Immature natural killer cell (primary cell): ENCODE data around the gene CTIF. TPM values are rescaled to one million over a fixed set of nuclear protein-coding genes. Genes with fewer than 3 reads are reported as not detected.
"Not testable (repeated sequence)": the region's sequence is repeated elsewhere in the genome, so short reads cannot be mapped to it uniquely, and the experiment has no call there.

Experiments
- DNase-seq, 3 donors: peaks; one replicate each; pipeline ENCODE4 v3.0.0; 2022; ENCODE audit warnings: mixed read lengths in 1 of 3
- H3K27ac Mint-ChIP-seq, 6 donors: one replicate each; pipeline ENCODE4 v1.8.0; 2020; ENCODE audit warnings: mixed read lengths in 6 of 6, mild to moderate bottlenecking in 5 of 6, inconsistent platforms in 4 of 6, moderate library complexity in 3 of 6
- H3K27me3 Mint-ChIP-seq, 3 donors: one replicate each; pipeline ENCODE4 v1.8.0; 2020 to 2021; ENCODE audit warnings: low read depth in 3 of 3, mild to moderate bottlenecking in 3 of 3, mixed read lengths in 3 of 3, moderate library complexity in 3 of 3, inconsistent platforms in 1 of 3
- H3K36me3 Mint-ChIP-seq, 3 donors: one replicate each; pipeline ENCODE4 v1.8.0; 2020; ENCODE audit warnings: mixed read lengths in 3 of 3, inconsistent platforms in 2 of 3, mild to moderate bottlenecking in 2 of 3
- H3K4me1 Mint-ChIP-seq, 2 donors: one replicate each; pipeline ENCODE4 v1.8.0; 2020; ENCODE audit warnings: inconsistent platforms in 2 of 2, mild to moderate bottlenecking in 2 of 2, mixed read lengths in 2 of 2, moderate library complexity in 1 of 2
- H3K4me3 Mint-ChIP-seq, 5 donors: one replicate each; pipeline ENCODE4 v1.8.0; 2020; ENCODE audit warnings: mild to moderate bottlenecking in 5 of 5, mixed read lengths in 5 of 5, inconsistent platforms in 3 of 5, moderate library complexity in 3 of 5
- H3K9me3 Mint-ChIP-seq, 6 donors: one replicate each; pipeline ENCODE4 v1.8.0; 2020; ENCODE audit warnings: mild to moderate bottlenecking in 6 of 6, mixed read lengths in 6 of 6, inconsistent platforms in 4 of 6, moderate library complexity in 3 of 6
- polyA plus RNA-seq, 3 donors: library from polyadenylated mRNA; unstranded; fragments of 300-500 nt; fragmentation: Illumina TruSeq; gene quantifications; one replicate each; pipeline ENCODE4 v1.2.3, GENCODE V29; 2021

The CTIF gene
- polyA plus RNA-seq, 3 donors from 2014 or later: 0.28 to 1.2 TPM; not detected in 1

- Mint-ChIP-seq H3K9me3 (no peaks in the 10 kb centered on the region), H3K4me3 (no peak overlapping the region), H3K27ac (no peak overlapping the region), H3K4me1 (peaks cover 3 to 6% of the 10 kb centered on the region in 2 donors), H3K36me3 (no peaks in the 10 kb centered on the region), H3K27me3 (peaks cover 0 to 1% (median 0%) of the 10 kb centered on the region in 3 donors)
- no peak for DNase-seq
Observed at GRCh38 chr18:48705043-48705442, 166.2 kb downstream of the CTIF start.

DNA sequence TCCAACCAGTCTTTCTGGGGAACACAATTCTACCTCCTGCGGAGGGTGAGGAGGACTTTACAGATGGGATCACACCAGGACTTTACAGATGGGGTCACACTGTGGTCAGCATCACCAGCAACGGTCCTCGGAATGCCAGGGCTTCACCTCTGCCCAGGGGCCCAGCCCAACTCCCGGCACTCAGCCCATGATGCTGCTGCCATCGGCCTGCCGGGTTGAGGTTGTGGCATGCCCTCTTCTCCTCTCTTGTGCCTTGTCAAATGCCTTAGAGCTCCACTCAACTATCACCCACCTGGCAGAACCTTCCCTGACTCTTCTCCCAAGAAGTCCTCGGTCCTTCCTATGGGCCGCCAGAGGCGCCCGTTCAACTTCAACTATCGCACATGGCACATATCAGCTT is 166.7 kb downstream of the CTIF start:
- no peak overlapping the region for H3K27ac Mint-ChIP-seq
- H3K4me3 Mint-ChIP-seq: no peak overlapping the region
- H3K4me1 Mint-ChIP-seq: peaks cover 3 to 6% of the 10 kb centered on the region in 2 donors
- H3K36me3 Mint-ChIP-seq: no peaks in the 10 kb centered on the region
- peaks cover 0 to 1% (median 0%) of the 10 kb centered on the region in 3 donors for H3K27me3 Mint-ChIP-seq
- no peaks in the 10 kb centered on the region for H3K9me3 Mint-ChIP-seq
- DNase-seq: no peak

DNA sequence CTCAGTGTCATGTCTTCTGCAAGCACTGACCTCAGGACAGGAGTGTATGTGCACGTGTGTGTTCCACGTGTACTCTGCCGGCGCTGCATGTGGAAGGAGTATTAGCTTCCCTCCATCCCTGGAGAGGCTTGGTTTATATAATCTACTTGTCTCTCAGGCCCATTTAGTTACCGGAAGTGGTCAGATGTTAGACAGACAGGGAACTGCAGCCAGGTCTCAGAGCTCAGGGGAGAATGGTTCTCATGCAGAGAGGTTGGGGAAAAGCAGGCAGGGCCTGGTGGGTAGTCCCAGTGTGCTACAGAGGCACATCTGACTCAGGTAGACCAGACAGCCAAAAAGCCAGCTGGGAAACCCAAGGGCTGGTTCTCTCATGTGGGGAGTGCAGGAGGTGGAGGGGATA is 167.9 kb downstream of the CTIF start:
- H3K4me3 Mint-ChIP-seq: no peak overlapping the region
- no peak overlapping the region for H3K27ac Mint-ChIP-seq
- peaks cover 0 to 2% (median 0%) of the 10 kb centered on the region in 3 donors for H3K27me3 Mint-ChIP-seq
- H3K36me3 Mint-ChIP-seq: no peaks in the 10 kb centered on the region
- peaks cover 3 to 6% of the 10 kb centered on the region in 2 donors for H3K4me1 Mint-ChIP-seq
- DNase-seq: no peak
- H3K9me3 Mint-ChIP-seq: no peaks in the 10 kb centered on the region

- peaks cover 0 to 4% (median 0%) of the 10 kb centered on the region in 3 donors for H3K27me3 Mint-ChIP-seq
- H3K9me3 Mint-ChIP-seq: no peaks in the 10 kb centered on the region
- H3K4me1 Mint-ChIP-seq: peaks cover 3 to 6% of the 10 kb centered on the region in 2 donors
- peak overlapping the region in 1 of 6 donors; percentile 13 for H3K27ac Mint-ChIP-seq
- DNase-seq: no peak
- no peak overlapping the region for H3K4me3 Mint-ChIP-seq
- H3K36me3 Mint-ChIP-seq: no peaks in the 10 kb centered on the region
Observed at GRCh38 chr18:48707636-48708296, 168.9 kb downstream of the CTIF start.

DNA sequence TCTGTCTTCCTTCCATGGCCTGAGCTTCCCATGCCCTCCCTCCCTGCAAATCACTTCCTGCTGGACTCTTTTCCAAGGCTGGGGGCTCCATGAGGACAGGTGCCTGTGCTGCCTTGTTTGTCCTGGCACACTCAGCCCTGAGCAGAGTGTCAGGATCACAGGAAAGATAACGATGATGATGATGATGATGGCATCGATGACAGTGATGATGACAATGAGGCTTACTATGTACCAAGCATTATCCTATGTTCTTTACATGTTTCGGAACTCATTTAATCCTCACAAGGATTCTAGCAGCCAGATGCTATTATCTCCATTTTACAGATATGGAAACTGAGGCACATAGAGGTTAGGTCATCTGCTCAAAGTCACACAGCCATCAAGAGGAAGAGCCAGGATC is 170.0 kb downstream of the CTIF start:
- Mint-ChIP-seq H3K4me3 (no peak overlapping the region), H3K9me3 (no peaks in the 10 kb centered on the region), H3K27ac (no peak overlapping the region), H3K36me3 (no peaks in the 10 kb centered on the region), H3K27me3 (peaks cover 0 to 7% (median 6%) of the 10 kb centered on the region in 3 donors), H3K4me1 (peaks cover 3 to 6% of the 10 kb centered on the region in 2 donors)
- DNase-seq: no peak

- H3K27ac Mint-ChIP-seq: no peak overlapping the region
- no peaks in the 10 kb centered on the region for H3K36me3 Mint-ChIP-seq
- peaks cover 0 to 7% (median 6%) of the 10 kb centered on the region in 3 donors for H3K27me3 Mint-ChIP-seq
- H3K4me1 Mint-ChIP-seq: peaks cover 3 to 6% of the 10 kb centered on the region in 2 donors
- H3K4me3 Mint-ChIP-seq: no peak overlapping the region
- H3K9me3 Mint-ChIP-seq: no peaks in the 10 kb centered on the region
- no peak for DNase-seq
Observed at GRCh38 chr18:48709371-48710062, 170.7 kb downstream of the CTIF start.

DNA sequence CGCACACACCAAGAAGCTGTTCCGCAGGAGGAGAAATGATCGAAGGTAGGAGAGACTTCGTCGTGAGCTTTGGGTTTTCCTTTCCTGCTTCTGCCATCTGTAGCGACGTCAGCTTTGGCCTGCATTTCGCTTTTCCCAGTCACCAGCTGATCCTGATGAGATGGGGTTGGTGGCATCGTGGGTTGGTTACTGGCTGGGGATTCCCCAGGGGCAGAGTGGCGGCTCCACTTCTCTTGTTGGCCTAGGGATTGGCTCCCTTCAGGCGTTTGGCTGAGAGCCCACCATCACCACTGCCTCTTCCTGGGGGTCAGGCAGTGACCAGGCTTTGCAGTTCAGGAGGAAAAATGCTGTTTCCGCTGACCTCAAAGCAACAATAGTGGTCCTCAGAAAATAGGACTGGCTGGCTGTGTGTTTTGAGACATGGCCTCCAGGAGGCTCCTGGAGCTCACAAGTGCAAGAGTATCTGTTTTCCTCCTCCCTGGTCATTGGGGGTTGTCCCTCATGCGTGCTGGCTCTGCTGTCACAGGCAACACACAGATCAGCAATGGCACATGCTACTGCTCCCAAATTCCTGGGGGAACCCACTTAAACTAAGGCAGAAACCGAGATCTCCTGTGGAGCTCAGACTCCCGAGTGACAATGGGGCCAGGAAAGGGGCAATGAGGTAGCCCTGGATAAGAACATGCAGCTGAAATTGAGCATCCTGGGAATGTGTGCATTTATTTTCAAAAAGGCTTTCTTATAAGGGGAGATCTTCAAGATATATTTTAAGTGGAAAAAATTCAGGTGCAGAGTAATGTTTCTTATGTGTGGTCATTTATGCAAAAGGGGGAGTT is 173.0 kb downstream of the CTIF start:
- Mint-ChIP-seq H3K27ac (no peak overlapping the region), H3K4me1 (peaks cover 2% of the 10 kb centered on the region in 2 donors), H3K9me3 (no peaks in the 10 kb centered on the region), H3K36me3 (no peaks in the 10 kb centered on the region), H3K27me3 (peaks cover 0 to 7% (median 6%) of the 10 kb centered on the region in 3 donors), H3K4me3 (no peak overlapping the region)
- peak; percentile 14 to 30 (median 15) for DNase-seq

DNA sequence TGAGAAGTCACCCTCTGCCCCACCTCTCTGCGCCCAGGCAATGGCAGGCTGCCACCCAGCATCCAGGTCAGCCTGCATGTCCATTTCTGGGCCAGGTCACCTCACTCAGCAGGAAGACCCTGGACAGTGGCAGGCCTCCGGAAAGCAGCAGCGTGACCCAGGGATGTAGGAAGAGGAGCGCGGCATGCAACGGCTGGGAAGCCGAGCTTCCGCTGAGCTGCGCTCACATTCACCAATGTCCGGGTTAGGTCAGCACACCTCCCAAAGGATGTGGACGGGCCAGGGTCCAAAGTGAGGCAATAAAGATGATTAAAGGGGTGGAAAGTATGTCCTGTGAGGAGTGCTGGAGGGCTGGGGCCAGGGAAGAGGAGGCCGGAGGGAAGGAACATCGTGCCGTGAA is 174.5 kb downstream of the CTIF start:
- no peak overlapping the region for H3K4me3 Mint-ChIP-seq
- H3K27me3 Mint-ChIP-seq: peaks cover 0 to 7% (median 6%) of the 10 kb centered on the region in 3 donors
- peaks cover 0 to 2% of the 10 kb centered on the region in 2 donors for H3K4me1 Mint-ChIP-seq
- DNase-seq: no peak
- no peak overlapping the region for H3K27ac Mint-ChIP-seq
- H3K36me3 Mint-ChIP-seq: peaks cover 0 to 3% (median 0%) of the 10 kb centered on the region in 3 donors
- no peaks in the 10 kb centered on the region for H3K9me3 Mint-ChIP-seq

GRCh38 chr18:48714873-48715272 is 176.0 kb downstream of the CTIF start:
- Mint-ChIP-seq H3K4me1 (peaks cover 0 to 2% of the 10 kb centered on the region in 2 donors), H3K27me3 (peaks cover 0 to 7% (median 6%) of the 10 kb centered on the region in 3 donors)

DNA sequence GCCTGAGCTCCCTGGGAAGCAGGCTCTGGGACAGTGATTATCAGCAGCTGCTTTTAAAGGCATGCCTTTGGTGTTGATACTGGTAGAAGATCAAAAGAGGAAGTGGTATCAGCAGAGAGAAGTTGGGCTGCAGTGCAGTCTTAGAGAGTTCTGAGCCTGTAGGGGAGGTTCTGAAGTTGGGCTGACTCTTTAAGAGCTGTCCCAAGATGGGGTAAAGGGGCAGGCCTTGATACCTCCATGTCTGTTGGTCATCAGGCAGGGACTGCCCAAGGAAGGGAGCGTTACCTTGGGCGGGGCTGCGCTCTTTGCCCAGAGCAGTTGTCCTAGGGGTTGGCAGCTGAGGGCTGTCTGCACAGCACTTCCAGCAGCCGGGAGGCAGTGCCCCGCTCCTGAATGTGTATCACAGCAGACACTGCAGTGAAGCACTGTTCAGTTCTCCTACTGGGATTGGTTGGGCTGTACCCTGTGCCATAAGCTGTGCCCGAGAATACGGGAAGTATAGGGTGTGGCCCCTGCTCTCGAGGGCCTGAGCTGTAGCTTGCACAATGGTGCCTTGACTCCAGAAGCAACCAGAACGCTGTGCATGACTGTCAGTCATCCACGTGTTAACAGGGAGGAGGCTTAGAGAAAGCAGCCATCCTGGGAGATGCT is 177.0 kb downstream of the CTIF start:
- no peak overlapping the region for H3K4me3 Mint-ChIP-seq
- H3K9me3 Mint-ChIP-seq: no peaks in the 10 kb centered on the region
- no peak overlapping the region for H3K27ac Mint-ChIP-seq
- H3K36me3 Mint-ChIP-seq: peaks cover 0 to 6% (median 0%) of the 10 kb centered on the region in 3 donors
- peaks cover 0 to 7% (median 6%) of the 10 kb centered on the region in 3 donors for H3K27me3 Mint-ChIP-seq
- peaks cover 0 to 2% of the 10 kb centered on the region in 2 donors for H3K4me1 Mint-ChIP-seq
- DNase-seq: no peak

More at GRCh38 chr18:48714873-48715272, 176.0 kb downstream of the CTIF start:
- no peak overlapping the region for H3K4me3 Mint-ChIP-seq
- H3K9me3 Mint-ChIP-seq: no peaks in the 10 kb centered on the region
- no peak for DNase-seq
- H3K36me3 Mint-ChIP-seq: peaks cover 0 to 6% (median 0%) of the 10 kb centered on the region in 3 donors
- H3K27ac Mint-ChIP-seq: no peak overlapping the region

DNA sequence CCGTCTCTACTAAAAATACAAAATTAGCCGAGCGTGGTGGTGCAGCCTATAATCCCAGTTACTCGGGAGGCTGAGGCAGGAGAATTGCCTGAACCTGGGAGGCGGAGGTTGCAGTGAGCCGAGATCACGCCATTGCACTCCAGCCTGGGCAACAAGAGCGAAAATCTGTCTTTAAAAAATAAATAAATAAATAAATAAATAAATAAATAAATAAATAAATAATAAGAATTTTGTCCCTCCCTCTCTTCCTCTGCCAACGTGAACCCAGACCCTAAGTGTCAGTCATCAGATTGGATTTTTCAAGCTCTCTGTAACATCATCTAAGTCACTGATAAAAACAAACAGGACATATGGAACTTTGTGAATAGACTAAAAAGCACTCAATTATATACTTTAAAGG is 178.4 kb downstream of the CTIF start:
- not testable (repeated sequence) for H3K27me3 Mint-ChIP-seq, H3K36me3 Mint-ChIP-seq, H3K9me3 Mint-ChIP-seq, DNase-seq, H3K27ac Mint-ChIP-seq, H3K4me3 Mint-ChIP-seq, H3K4me1 Mint-ChIP-seq

DNA sequence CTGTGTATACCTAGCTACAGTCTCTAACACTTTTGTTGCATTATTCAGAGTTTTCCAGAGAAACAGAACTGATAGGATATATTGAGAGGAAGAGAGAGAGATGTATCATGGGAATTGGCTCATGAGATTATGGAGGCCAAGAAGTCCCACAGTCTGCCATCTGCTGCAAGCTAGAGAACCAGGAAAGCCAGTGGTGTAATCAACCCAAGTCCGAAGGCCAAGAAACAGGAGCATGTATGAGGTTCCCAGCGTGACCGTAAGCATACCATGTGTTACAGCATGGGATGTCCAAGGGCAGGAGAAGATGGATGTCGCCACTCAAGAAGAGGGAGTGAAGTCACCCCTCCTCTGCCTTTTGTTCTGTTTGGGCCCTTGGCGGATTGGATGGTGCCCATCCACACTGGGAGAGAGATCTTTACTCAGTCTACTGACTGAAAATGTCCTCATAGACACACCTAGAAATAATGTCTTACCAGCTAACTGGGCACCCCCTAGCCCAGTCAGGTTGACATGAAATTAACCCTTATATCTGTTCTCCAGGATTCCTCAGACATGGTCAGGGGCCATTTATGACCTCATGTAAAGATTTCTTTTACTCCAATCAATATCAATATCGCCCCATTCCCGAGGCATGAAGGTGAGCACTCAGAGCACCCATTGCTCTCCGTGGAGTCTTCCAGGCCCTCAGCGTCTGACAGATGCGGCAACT is 179.6 kb downstream of the CTIF start:
- peaks cover 0 to 2% (median 0%) of the 10 kb centered on the region in 3 donors for H3K27me3 Mint-ChIP-seq
- H3K27ac Mint-ChIP-seq: no peak overlapping the region
- peaks cover 0 to 2% of the 10 kb centered on the region in 2 donors for H3K4me1 Mint-ChIP-seq
- H3K9me3 Mint-ChIP-seq: no peaks in the 10 kb centered on the region
- no peak for DNase-seq
- peaks cover 0 to 6% (median 0%) of the 10 kb centered on the region in 3 donors for H3K36me3 Mint-ChIP-seq
- H3K4me3 Mint-ChIP-seq: no peak overlapping the region

GRCh38 chr18:48719388-48719787 is 180.6 kb downstream of the CTIF start:
- Mint-ChIP-seq H3K36me3 (peaks cover 0 to 6% (median 0%) of the 10 kb centered on the region in 3 donors), H3K27me3 (no peaks in the 10 kb centered on the region), H3K4me1 (peaks cover 0 to 2% of the 10 kb centered on the region in 2 donors), H3K27ac (no peak overlapping the region), H3K9me3 (no peaks in the 10 kb centered on the region), H3K4me3 (no peak overlapping the region)
- DNase-seq: no peak
